NCI-H2107 treated with DMSO at 0.1 percent for 48 hours (cell line): ENCODE data around the gene DMRTB1.
"Not testable (repeated sequence)": the region's sequence is repeated elsewhere in the genome, so short reads cannot be mapped to it uniquely, and the experiment has no call there.

ENCODE experiments used
- DNase-seq: peaks from one replicate; lab custom pipeline; 2025; ENCODE audit not compliant: unreplicated experiment; lab: John Stamatoyannopoulos, UW

Gene DMRTB1

DNA sequence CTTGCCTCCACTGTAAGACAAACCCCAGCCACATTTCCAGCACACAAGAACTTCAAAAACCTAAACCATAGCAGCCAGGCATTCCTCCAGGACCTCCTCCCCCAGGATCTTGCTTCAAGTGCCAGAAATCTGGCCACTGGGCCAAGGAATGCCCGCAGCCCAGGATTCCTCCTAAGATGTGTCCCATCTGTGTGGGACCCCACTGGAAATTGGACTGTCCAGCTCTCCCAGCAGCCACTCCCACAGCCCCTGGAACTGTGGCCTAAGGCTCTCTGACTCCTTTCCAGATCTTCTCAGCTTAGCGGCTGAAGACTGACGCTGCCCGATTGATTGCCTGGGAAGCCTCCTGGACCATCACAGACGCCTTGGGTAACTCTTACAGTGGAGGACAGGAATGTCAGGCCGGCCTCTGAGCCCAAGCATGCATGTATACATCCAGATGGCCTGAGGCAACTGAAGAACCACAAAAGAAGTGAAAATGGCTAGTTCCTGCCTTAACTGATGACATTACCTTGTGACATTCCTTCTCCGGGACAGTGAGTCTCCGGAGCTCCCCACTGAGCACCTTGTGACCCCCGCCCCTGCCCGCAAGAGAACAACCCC lies 24.7 kb upstream of the DMRTB1 start:
- DNase-seq = not testable (repeated sequence)

DNA sequence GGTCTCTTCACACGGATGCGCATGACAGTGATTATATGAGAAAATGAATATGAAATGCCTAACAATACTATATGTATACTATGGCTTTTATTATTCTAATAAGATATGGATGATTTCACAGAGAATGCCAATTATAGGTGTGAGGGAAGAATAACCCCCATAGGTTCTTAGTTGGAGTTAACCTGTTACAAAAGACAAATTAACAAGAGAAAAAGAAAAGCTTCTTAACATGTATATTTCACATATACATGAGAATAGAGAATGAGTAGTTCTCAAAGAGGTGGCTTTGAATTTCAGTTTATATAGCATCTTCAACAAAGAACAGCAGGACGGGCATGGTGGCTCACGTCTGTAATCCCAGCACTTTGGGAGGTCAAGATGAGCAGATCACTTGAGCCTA lies 24.0 kb upstream of the DMRTB1 start:
- no peak for DNase-seq

DNA sequence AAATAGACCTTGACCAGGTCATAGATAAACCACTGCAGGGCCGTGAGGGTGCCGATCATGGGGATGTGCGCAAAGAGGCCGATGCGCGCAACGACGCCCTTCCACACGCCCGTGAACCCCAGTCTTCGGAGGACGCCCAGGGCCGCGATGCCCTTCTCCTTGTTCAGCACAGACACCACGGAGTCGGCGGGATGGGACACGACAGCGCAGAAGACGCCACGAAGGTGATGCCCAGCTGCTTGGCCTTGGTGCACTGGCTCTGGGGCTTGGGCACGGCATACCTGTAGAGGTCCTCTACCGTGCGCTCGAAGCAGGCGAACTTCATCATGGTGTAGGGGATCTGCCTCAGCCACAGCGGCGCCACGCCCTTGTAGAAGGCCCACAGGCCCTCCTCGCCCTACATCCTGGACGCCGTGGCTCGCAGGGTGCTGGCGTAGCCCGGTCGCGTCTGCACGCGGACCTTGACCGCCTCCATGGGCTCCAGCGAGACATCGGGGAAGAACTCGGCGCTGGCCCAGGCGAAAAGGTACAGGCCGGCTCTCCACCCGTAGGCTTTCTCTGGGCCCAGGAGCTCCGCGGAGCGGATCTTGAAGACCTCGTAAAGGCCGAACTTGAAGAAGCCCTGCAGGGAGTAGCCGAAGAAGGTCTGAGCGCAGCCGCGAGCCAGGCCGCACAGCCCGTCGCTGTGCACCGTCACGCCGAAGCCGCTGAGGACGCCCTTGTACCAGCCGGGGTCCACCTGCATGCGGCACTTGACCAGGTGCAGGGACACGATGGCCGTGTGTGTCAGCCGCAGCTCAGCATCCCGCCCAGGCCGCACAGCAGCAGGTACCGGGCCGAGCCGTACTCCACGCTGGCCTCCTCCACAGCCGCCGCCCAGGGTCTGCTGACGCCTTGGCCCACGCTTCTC lies 20.5 kb upstream of the DMRTB1 start:
- DNase-seq = no peak

- no peak for DNase-seq
Measured at GRCh38 chr1:53439337-53440207, 19.6 kb upstream of the DMRTB1 start.

GRCh38 chr1:53440633-53441032 lies 18.6 kb upstream of the DMRTB1 start:
- no peak for DNase-seq

GRCh38 chr1:53442299-53442698 lies 16.9 kb upstream of the DMRTB1 start:
- no peak for DNase-seq

DNA sequence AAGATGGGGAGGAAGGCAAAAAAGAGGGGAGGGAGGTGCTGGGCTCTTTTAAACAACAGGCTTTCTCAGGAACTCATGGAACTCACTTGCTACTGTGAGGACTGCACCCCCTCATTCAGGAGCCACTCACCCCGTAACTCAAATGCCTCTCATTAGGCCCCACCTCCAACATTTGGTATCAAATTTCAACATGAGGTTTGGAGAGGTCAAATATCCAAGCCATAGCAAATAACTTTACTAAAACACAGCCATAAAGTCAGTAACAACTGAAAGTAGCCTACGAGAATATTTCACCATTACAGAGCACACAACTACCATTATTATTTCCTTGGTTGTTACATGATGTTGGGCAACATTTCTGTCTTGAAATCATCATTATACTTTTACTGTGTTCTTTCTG lies 13.1 kb upstream of the DMRTB1 start:
- no peak for DNase-seq

GRCh38 chr1:53447413-53447812 lies 11.8 kb upstream of the DMRTB1 start:
- DNase-seq = no peak

GRCh38 chr1:53448241-53448841 lies 10.9 kb upstream of the DMRTB1 start:
- DNase-seq = no peak

GRCh38 chr1:53449021-53449420 lies 10.2 kb upstream of the DMRTB1 start:
- DNase-seq = no peak

DNA sequence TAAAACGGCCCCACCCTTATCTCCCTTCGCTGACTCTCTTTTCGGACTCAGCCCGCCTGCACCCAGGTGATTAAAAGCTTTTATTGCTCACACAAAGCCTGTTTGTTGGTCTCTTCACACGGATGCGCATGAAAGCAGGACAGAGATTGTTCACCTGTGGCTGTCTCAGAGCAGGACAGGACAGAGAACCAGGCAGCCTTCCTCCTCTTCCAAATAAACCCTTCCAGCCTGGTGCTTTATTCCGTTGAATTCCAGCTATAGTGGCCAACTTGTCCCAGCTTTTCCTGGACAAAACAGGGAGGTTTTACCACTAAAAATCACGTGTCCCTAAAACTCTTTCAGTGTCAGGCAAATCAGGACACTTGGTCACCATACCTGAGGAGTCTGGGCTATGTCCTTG lies 9.5 kb upstream of the DMRTB1 start:
- no peak for DNase-seq

- DNase-seq = no peak
Measured at GRCh38 chr1:53450225-53450624, 9.0 kb upstream of the DMRTB1 start.

GRCh38 chr1:53454019-53454418 lies 5.2 kb upstream of the DMRTB1 start:
- DNase-seq = no peak

- DNase-seq = no peak
Measured at GRCh38 chr1:53455364-53455991, 3.7 kb upstream of the DMRTB1 start.

GRCh38 chr1:53458634-53459033 lies 565 bp upstream of the DMRTB1 start:
- no peak for DNase-seq

DNA sequence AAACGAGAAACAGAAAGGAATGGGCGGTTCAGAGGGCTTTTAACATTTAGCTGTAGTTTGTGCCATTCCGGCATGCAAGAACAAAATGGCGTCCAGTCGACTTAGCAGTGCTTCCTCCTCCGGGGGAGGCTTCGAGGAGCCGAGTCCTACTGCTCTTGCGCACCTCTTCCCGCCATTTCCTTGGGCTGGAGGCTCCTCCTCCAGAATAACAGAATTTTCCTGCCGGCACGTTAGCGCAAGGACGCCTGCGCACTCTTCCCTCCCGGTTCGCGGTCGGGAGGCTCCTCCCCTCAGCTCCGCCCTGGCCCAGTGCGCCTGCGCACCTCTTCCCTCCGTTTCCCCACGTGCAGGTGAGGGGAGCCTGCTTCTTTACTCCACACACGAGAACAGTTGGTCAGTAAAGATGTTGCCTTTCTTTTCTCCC lies 1.0 kb downstream of the DMRTB1 start:
- DNase-seq = no peak

DNA sequence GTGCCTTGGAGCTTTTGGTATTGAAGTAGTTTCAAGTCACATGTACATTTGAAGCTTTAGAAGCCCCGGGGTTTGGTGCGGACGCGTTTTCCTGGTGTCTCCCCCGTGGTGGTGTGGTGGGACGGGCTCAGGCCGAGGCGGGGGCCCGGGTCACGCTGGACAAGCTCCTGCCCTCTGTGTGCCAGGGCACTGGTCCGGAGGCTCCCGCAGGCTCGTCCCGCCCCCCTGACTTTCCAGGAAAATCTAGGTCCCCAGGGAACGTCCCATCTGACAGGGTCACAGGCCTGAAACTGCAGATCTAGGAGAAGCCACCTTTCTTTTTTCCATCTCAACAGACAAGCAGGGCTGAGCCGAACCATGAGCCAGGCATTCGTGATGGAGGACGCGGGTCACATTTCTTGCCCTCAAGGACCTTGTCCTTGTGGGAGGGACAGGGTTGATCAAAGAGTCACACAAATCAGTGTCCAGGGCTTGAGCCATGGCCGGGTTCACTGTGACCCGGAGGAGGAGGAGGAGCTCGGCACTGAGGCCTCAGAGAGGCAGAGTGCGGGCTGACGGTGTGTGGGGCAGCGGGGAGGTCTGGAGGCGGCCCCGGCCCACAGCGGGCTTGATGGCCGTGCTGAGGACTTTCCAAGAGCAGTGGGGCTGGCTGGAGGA lies 1.6 kb downstream of the DMRTB1 start:
- no peak for DNase-seq

DNA sequence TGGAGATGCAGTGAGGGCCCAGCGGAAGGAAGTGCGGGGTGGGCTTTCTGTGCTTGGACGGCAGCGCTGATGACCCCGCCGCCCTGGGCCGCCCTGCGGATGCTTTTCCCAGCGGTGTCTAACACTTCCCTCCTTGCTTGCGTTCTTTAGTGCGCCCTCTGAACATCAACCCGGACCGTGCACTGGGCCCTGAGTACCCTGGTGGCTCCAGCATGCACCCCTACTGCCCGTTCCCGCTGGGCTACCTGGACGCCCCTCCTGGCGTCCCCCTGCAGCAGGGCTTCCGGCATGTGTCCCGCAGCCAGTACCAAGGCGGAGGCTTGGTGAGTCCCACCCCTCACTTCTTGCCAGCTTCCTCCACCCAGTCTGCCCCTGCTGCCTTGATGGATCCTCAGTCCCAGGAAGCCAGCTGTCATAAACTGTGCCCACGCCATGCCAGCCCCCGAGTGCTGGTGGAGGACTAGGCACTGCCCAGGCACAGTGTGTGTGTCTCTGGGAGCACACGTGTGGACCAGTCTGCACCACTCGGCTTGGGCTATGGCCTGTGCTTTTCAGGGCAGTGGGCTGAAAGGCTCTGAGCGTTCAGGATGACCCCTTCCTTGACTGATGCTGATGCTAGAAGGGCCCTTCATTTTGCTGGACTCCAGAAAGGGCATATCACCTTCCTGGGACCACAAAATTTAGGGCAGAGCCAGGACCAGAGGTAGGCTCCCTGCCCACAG lies 2.3 kb downstream of the DMRTB1 start:
- DNase-seq = no peak

- DNase-seq = no peak
Measured at GRCh38 chr1:53462193-53462592, 3.0 kb downstream of the DMRTB1 start.
